GM18907 (cell line): Measurements from ENCODE around the gene KRT79.

Experiments
- ATAC-seq: cut with Tn5 transposase; IDR thresholded peaks from one replicate; pipeline ENCODE4 v1.9.1; 2021; ENCODE audit warnings: mild to moderate bottlenecking, moderate library complexity; ENCODE audit not compliant: unreplicated experiment

The KRT79 gene

DNA sequence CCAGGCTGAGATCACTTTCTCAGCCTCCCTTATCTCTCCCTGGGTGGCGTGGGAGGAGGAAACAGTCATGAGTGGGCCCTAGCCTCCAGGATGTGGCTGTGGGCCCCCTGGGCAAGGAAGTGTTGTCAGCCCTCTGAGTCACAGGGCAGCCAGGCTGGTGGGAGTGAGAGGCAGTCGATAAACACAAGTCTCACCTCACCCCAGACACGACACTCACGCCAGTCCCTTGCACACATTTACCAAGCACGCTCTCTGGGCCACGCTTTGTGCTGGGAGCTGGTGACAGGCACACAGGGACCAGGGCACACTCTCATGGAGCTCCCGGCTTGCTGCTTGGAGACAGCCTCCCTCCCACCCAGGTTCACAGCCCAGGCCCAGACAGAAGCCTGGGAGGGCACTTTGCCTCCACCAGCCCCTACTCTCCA lies 1.9 kb upstream of the KRT79 start:
- no peak for ATAC-seq

DNA sequence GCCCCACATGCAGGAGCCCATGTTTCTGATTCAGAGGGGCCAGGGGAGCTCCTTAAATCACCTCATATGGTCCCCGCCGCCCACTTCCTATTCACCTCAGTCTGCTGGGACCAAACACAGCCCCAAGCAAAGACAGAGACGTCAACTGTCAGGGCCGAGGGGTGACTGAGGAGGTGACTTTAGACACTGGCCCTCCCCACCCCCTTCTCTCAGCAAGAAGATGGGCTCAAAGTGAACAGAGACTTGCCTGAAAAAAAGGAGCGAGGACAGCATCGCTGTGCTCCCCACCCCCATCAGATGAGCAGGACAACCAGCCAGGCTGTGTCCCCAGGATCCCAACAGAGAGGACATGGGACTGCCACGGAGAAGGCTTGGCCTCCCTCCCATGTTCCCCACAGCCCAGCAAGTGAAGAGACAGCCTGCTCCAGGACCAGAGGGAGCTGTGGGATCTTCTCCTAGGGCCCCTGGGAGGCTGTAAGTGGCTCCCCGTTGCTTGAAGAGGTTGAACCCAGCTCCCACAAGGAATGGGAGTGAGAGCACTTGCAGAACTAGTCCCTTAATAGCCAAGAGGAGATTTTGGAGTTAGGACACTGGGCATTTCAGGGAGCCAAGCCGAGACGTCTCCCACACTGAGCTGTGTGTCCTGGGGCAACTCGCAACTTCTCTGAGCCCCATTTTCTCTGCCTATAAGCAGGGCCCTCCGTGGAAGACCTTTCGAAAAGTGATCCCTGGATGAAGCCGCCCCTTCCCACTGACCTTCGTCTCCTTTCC lies 1.3 kb upstream of the KRT79 start:
- ATAC-seq, result no peak

DNA sequence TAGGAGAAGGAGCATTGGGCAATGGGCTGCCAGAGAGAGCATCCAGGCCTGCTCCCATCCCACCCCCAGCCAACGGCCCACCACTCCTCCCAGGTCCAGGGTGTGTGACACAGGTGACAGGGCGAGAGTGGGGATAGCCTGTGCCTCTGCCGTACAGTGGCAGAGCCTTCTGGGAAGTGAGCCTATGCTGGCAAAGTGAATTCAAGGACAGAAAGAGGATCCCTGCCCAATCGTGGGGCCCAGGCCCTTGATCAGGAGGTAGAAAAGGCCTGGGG lies 553 bp upstream of the KRT79 start:
- ATAC-seq, result no peak

DNA sequence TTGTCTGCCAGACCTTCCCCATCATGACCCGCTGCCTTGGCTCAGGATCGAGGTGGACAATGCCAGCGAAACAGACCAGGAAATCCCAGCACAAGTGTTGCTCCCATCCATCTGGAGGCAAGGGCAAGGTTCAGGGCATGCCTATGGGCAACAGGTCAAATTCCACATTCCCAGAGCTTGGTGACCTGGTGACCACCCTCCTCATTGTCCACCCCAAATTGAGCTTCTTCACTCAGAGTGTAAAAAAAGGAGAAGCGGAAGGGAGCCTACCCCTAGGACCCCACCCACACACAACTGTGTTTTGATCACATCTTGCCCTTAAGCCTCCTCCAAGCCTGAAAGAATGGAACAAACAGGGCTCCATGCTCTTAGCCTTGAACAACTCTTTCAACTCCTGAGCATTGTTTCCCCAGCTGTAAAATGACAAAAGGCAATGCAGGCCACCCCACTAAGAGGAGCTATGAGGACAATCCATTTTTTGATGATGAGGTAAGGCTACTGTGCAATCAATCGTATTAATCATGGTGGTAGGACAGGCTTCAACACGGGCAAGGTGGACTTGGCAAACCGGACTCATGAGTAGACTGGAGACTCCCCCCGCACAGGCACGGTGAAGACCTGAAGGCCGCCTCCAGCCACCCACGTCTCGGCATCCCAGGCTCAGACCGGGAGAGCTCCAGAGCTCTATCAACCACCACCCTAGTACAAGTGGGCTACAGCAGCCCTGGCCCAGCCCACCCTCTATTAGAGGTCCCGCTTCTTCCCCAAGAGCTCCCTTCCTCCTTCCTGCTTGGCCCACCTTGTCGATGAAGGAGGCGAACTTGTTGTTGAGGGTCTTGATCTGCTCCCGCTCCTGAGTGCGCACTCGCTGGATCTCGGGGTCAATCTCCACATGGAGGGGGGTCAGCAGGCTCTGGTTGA lies 866 bp downstream of the KRT79 start:
- no peak for ATAC-seq

DNA sequence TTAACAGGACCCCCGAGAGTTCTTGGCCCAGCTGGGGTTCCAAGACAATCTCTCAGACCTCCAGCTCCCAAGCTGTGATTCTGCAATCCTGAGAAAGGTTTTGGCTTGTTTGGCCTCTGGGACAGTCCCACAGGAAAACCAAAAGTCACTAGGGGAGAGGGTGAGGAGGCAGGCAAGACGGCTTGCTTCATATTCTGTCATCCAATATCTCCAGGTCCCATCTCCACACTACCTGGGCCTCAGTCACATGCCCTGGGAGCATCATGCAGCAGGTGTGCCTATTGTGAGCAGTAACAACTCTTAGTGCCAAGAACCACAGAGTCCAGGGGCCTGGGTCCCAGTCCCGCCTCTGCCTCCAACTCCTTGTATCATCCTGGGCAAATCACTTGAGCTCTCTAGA lies 1.7 kb downstream of the KRT79 start:
- no peak for ATAC-seq

DNA sequence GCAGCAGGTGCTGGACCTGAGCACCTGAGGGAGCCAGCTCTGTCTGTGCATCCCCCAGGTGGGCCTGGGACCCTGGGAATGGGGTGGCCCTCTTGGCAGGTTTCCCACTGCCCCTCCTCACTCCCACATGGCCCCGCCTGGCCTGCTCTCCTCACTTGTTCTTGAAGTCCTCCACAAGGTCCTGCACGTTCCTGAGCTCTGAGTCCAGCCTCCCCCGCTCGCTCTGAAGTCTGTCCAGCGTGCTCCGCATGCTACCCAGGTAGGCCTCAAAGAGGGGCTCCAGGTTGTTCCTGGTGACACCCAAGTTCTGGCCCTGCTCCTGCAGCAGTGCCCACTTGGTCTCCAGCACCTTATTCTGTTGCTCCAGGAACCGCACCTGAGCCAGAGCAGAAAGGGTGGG lies 2.9 kb downstream of the KRT79 start:
- no peak for ATAC-seq

DNA sequence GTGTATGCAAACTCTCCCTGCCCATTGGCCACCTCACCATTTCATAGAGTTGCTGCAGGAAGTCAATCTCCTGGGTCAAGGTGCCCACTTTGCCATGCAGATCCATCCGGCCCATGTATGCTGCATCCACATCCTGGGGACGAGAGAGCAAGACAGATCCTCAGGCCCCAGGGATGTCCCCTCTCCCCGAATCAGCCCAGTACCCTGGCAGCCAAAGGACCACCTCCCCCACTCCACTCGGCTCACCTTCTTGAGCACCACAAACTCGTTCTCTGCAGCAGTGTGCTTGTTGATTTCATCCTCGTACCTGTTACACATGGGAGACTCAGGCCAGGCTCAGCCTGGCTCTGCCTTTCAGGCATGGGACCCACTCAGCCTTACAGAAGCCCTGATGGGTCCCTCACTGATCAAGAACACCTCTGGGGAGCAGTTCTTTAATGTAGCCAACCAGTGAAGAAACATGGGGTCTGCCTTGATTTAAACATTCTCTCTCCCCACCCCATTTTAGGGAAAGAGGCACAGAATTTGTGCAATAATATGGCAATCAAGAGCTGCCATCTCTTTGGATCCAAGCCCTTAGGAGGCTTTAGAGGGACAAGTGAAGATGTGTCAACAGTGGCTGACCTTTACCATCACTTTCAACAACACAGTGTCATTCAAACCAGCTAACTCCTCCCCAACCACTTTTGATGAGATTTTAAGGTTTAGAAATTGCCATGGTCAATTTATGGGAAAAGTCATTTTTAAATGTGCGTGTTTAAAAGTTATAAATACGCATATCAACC lies 3.9 kb downstream of the KRT79 start:
- no peak for ATAC-seq

DNA sequence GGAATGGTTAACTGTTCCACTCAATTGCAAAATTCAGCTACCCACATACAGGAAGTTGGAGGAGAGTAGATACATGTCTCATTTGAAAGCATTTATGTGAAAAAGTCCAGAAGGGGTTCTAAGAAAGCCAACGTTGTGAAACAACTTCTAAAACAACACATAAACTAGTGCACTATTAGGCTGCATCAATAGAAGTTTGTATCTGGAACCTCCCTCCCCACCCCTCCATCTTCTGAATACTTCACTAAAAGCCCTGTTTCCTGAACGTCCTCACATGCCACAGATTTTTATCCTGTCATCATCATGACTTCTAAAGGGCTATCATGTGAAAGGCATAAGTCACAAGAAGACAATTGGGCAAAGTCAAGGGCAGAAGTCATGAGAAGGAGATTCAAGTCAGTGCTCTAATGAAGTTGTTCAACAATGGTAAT lies 5.5 kb downstream of the KRT79 start:
- no peak for ATAC-seq

DNA sequence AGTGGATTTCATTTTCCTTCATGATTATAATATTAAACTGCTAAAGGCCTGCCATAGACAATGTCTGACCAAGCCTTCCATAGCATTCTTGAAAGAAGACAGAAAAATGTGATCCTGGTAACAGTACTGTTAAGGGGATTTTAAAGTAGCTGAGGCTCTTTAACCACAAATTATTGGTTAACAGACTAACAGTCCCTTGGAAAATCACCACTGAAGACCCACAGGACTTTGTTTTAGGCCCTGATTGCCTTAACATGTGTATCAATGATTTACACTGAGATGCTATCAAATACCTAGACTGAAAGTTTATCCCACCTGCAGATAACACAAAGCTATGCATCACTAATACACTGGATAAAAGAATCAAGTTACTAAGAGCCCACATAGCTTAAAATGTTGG lies 6.0 kb downstream of the KRT79 start:
- ATAC-seq, result no peak

DNA sequence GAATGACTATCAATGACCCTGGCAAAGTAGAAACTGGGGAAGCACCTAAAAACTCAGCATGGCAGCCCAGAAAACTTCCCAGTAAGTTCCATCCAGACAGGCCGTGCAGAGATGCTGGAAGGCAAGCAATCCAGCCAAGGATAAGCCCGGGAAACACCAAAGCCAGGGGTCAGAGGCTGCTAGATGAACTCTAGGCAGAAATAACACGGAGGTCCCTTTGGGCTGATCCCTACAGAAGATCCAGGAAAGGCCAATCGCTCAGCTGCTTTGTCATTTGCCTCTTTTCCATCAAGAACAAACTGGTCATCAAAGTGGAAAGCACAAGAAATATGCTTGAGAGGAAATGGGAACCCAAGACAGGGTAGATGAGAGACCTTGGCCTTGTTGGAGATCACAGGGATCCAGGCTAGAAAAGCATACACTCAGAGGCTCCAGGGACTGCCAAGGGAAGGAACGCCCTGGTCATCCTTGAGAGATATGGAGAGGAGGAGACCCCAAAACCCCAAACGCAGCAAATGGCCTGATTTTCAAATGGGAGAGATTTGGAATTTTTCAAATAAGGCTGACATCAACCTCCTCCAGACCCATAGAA lies 6.5 kb downstream of the KRT79 start:
- no peak for ATAC-seq

DNA sequence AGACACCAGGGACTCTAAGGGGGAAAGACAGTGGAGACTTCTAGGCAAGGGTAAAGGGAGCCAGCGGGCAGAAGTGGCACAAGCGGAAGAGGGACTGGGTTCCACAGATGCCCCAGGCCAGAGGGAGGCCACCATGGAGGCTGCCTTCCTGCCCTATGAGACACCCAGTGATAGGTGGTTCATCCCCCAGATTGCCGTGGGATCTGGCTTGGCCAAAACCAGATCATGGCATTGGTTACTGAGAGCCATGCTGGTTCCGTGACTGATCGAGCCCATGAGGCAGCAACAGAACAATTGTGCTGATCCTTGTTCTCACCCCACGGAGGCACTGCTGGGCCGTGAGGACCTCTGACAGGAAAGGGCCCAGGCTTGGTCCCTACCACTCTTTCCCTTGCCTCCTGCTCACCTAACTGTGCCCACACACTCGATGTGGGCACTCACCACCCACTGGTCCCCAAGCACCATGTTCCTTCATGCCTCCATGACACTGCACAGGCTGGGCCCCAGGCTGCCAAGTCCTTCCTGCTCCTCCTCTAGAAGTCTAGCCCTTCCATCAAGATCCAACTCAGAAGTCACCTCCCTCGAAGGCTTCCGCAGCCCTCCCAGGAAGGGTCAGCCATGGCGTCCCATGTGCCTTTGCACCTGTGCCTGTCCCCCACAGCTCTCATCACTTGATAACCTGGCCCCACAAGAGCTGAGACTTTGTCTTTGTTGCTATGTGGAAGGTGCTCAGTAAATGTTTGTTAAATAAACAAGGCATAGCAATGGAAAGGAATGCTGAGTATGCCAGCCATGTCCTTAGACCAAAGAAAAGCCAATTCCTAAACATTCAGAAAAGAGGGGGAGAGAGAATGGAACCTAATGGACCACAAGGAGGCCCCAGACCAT lies 7.3 kb downstream of the KRT79 start:
- ATAC-seq, result no peak

DNA sequence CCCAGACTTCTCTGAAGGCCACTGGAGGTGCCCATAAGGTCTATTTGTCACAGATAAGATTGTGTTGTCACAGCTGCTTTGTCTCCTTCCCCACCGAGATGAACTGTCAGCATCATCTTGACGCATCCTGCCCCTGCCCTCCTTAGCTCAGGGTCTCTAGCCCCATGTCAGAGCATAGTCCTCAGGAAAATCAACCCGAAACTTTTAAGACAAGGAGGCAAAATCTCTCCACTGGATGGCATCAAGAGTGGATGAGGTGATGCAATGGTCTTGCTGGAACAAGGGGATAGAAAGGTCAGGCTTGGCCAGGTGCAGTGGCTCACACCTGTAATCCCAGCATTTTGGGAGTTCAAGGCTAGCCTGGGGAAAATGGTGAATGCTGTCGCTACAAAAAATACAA lies 8.2 kb downstream of the KRT79 start:
- no peak for ATAC-seq

DNA sequence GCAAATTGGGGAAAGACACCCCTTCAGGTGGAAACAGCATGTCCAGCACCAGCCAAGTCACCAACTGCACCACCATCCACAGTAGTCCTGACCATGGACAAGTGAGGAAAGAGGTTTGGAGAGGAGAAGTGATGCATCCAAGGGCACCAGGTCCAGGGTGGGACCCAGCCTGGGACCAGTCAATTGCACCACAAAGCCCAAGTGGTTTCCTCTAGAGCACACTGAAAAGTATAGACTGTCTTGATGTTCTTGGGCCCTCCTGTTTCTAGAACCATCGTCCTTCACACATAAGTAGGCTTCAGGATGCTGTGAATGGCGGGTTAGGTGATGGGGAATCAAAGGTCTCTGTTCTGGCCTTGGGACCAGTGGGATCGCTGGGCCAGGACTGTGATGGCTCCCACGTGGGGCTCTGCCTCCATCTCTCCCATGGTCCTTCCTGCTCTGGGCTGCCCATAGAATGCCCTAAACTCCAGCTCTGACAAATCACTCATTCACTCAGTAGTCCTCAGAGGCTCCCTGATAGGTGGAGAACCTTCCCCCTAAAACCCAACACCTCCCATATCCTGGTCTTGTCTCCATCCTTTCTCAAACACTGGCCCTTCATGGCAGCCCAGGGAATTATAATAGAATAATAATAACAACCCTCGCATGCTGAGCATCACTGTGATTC lies 9.2 kb downstream of the KRT79 start:
- ATAC-seq, result no peak

DNA sequence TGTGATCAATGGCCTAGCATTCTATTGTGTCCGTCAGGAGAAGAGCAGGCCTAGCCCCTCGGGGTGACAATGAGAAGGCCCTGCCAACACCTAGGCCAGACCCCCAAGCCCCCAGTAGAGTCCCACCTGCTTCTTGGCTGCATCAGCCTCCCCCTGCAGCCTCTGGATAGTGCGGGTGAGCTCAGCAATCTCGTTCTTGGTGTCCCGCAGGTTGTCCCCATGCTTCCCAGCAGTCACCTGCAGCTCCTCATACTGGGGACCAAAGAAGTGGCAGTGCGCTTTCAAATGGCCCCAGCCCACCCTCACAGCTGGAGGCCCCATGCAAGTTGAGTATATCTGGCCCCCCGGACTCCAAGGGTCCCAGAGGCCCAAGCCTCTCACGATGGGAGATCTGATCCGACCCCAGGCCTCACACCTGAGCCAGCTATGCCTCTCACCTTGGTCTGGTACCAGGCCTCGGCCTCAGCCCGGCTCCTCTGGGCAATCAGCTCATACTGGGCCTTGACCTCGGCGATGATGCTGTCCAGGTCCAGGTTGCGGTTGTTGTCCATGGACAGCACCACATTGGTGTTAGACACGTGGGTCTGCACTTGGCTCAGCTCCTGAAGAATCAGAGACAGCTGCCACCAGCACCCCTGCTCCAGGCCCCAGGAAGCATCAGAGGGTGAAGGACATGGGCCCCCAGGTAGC lies 10.2 kb downstream of the KRT79 start:
- ATAC-seq, result no peak

DNA sequence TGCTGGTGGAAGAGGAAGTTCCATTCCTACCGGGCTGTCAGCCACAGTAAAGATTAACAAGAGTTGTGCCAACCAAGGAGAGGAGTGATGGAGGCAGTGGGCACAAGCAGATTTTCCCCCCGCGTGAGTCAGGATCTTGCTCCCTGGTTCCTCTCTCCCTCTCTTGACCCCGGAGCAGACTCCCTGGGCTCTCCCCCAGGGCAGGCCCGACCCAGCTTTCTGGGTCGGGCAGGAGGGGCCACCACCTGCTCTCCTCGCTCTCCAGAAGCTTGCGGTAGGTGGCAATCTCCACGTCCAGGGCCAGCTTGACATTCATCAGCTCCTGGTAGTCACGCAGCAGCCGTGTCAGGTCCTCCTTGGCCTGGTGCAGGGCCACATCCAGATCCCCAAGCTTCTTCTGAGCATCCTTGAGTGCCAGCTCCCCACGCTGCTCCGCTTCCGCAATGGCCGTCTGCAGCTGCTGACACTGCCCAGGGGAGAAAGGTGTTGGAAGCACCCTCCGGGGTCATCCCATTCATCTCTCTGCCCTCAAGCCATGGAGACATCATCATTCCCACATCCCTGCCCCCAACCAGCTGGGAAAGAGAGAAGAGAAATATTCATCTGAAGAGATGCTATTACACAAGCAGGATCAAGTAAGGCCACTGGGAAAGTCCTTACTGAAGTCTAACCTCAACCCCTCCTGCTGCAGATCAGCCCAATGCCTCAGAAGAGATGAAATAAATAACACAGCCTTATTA lies 11.2 kb downstream of the KRT79 start:
- no peak for ATAC-seq

DNA sequence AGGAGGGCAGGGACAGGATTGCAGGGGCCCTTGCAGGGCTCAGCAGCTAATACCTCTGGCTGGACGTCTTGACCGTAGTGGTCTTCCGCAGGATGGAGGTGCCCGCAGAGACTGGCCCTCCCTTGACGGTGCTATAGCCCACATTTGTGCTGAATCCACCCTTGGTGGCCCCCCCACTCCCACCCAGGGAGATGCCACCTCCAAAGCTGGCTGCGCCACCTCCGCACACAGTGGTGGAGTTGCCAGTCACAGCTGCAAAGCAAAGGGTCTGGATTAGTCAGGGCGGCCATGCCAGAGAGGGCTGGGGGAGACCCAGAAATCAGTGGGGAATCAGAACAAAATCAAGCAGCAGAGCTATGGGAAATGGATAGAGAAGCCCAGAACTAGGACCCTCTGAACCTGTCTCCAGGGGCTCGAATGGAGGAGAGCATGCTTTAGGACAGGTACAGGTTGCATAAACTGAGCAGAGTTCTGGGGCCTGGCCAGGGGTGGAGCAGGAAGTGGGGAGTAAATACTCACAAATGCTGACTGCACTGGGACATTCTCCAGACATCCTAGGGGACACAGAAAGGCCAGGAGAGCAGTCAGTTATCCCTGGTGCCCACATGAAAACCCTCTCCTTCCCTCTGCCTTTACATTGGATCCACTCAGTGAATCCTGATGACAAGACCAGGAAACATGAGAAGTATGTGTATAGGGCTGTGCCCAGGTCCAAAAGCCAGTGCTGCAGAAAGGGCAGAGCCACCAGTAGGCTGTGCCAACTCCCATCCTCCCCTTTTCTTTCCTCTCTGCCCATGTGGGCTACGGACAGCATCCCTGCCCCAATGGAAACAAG lies 12.1 kb downstream of the KRT79 start:
- ATAC-seq, result no peak

DNA sequence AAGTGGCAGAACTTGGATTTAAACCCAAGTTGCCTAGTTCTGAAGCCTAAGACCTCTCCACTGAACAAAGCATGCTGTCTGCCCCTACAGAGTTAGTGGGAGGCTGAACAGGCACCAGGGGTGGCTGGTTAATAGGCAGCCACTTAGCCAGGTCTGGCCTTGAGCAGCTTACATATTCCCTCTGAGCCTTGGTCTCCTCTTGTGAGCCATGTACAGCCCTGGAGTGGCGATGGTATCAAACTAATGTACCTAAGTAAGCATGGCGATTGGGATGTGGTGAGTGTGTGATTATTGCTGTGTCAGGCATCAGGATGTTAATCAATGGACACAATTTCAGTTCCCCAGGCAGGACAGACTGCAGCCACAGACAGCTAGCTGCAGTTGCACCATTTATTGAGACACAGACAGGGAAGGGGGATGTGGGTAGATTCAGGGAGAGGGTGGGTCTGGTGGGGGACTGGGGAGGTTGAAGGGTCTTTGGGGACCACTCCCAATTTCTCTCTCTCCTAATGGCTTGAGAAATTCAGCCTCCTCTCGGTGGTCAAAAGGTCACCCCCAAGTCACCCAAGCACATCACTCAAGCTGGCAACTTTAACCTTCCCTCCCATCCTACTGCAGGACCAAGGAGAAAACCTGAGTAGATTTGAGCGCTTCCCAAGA lies 12.9 kb downstream of the KRT79 start:
- no peak for ATAC-seq
